K562 (cell line): ENCODE data around the gene B3GALT4. TPM values are rescaled to one million over a fixed set of nuclear protein-coding genes. Genes with fewer than 3 reads are reported as not detected.

Source experiments
- BHLHE40 ChIP-seq: IDR thresholded peaks from 2 replicates; pipeline ENCODE4 v1.6.1; 2011; ENCODE audit warnings: low read length, improper control_type of control experiment
- CSDE1 ChIP-seq, 2 experiments: fragments of 450-650 bp; IDR thresholded peaks; 2 replicates each; pipeline ENCODE4 v1.6.1; 2016; ENCODE audit warnings: mild to moderate bottlenecking in 1 of 2
- DIDO1 ChIP-seq: fragments of 450-650 bp; IDR thresholded peaks from 2 replicates; pipeline ENCODE4 v1.6.1; 2016; ENCODE audit warnings: low read depth, missing biosample characterization, missing genetic modification characterization
- E2F8 ChIP-seq: fragments of 450-650 bp; IDR thresholded peaks from 2 replicates; pipeline ENCODE4 v1.7.1; 2018; ENCODE audit warnings: mild to moderate bottlenecking, low read depth; ENCODE audit not compliant: partially characterized antibody
- FOXK2 ChIP-seq, 2 experiments: fragments of 450-650 bp; IDR thresholded peaks in 1 of 2; conservative IDR thresholded peaks in 1 of 2; 2 replicates each; pipeline ENCODE4 v1.6.1; 2016; ENCODE audit warnings: low read depth in 2 of 2, mild to moderate bottlenecking in 1 of 2
- FOXO4 ChIP-seq: fragments of 450-650 bp; formaldehyde crosslinking; IDR thresholded peaks from 2 replicates; pipeline ENCODE4 v1.4.0; 2020; ENCODE audit warnings: mild to moderate bottlenecking, moderate library complexity
- HSF4 ChIP-seq: fragments of 250-450 bp; sonication (Bioruptor Pico); IDR thresholded peaks from 2 replicates; pipeline ENCODE4 v2.1.2; 2022; ENCODE audit warnings: mild to moderate bottlenecking, moderate library complexity, borderline replicate concordance
- IRF2 ChIP-seq: sonication (generic); formaldehyde crosslinking; IDR thresholded peaks from 2 replicates; pipeline ENCODE4 v1.8.1; 2022; ENCODE audit warnings: mild to moderate bottlenecking, missing genetic modification reagents
- MIER1 ChIP-seq: fragments of 450-650 bp; IDR thresholded peaks from 2 replicates; pipeline ENCODE4 v1.6.1; 2016; ENCODE audit warnings: antibody characterized with exemption, mild to moderate bottlenecking, low read depth
- NCOA2 ChIP-seq, 2 experiments: fragments of 450-650 bp; IDR thresholded peaks; 2 replicates each; pipeline ENCODE4 v1.6.1; 2018; ENCODE audit warnings: mild to moderate bottlenecking in 2 of 2, moderate library complexity in 1 of 2; ENCODE audit not compliant: partially characterized antibody in 2 of 2
- NFE2 ChIP-seq: IDR thresholded peaks from 2 replicates; pipeline ENCODE4 v1.6.1; 2014; ENCODE audit warnings: antibody characterized with exemption, low read depth
- NFRKB ChIP-seq: fragments of 450-650 bp; IDR thresholded peaks from 2 replicates; pipeline ENCODE4 v1.6.1; 2016; ENCODE audit warnings: low read depth
- PHF20 ChIP-seq: fragments of 450-650 bp; IDR thresholded peaks from 2 replicates; pipeline ENCODE4 v1.6.1; 2018; ENCODE audit not compliant: partially characterized antibody
- POLR2AphosphoS5 ChIP-seq: IDR thresholded peaks from 2 replicates; pipeline ENCODE4 v1.6.1; 2011; ENCODE audit warnings: mild to moderate bottlenecking, low read depth, low read length, moderate library complexity; ENCODE audit not compliant: control insufficient read depth, insufficient read depth
- POLR2G ChIP-seq: fragments of 200-400 bp; formaldehyde crosslinking; IDR thresholded peaks from 2 replicates; pipeline ENCODE4 v1.6.1; 2017; ENCODE audit warnings: low read depth, mild to moderate bottlenecking, antibody characterized with exemption, low read length, moderate library complexity
- RBM22 ChIP-seq: fragments of 200-400 bp; formaldehyde crosslinking; IDR thresholded peaks from 2 replicates; pipeline ENCODE4 v1.6.1; 2018; ENCODE audit warnings: low read length, low read depth; ENCODE audit not compliant: poor library complexity, severe bottlenecking
- SUPT5H ChIP-seq: fragments of 450-650 bp; IDR thresholded peaks from 2 replicates; pipeline ENCODE4 v1.6.1; 2016
- TBP ChIP-seq: optimal IDR thresholded peaks from 2 replicates; pipeline ENCODE3; 2011; ENCODE audit warnings: low read depth, low read length, improper control_type of control experiment
- WHSC1 ChIP-seq: IDR thresholded peaks from one replicate; pipeline ENCODE4 v1.6.1; 2012; ENCODE audit warnings: low read length, control low read depth, inconsistent platforms
- XRCC5 ChIP-seq: fragments of 200-400 bp; formaldehyde crosslinking; IDR thresholded peaks from 2 replicates; pipeline ENCODE4 v1.6.1; 2017; ENCODE audit warnings: low read depth, mild to moderate bottlenecking, low read length
- ZNF239 ChIP-seq: fragments of 250-450 bp; sonication (Bioruptor Pico); IDR thresholded peaks from 2 replicates; pipeline ENCODE4 v1.4.0; 2020; ENCODE audit warnings: mild to moderate bottlenecking
- ZNF24 ChIP-seq: fragments of 450-650 bp; IDR thresholded peaks from 2 replicates; pipeline ENCODE4 v1.6.1; 2016
- ZNF507 ChIP-seq: conservative IDR thresholded peaks from 2 replicates; pipeline ENCODE4 v1.6.1; 2017; ENCODE audit warnings: missing genetic modification characterization, missing compliant biosample characterization
- ZNF586 ChIP-seq: fragments of 450-650 bp; formaldehyde crosslinking; conservative IDR thresholded peaks from 2 replicates; pipeline ENCODE4 v1.4.0; 2020; ENCODE audit warnings: mild to moderate bottlenecking, moderate library complexity
- ZNF589 ChIP-seq: fragments of 200-800 bp; sonication (Bioruptor generic); IDR thresholded peaks from 2 replicates; pipeline ENCODE4 v1.6.1; 2016; ENCODE audit warnings: low read depth, missing genetic modification characterization, missing compliant biosample characterization
- ZNF76 ChIP-seq: fragments of 250-450 bp; sonication (Bioruptor Pico); IDR thresholded peaks from 2 replicates; pipeline ENCODE4 v1.4.0; 2020; ENCODE audit warnings: mild to moderate bottlenecking, moderate library complexity, borderline replicate concordance
- ZNF785 ChIP-seq: fragments of 250-450 bp; sonication (Bioruptor Pico); IDR thresholded peaks from 2 replicates; pipeline ENCODE4 v1.4.0; 2020; ENCODE audit warnings: mild to moderate bottlenecking
- polyA plus RNA-seq, 8 experiments: library from polyadenylated mRNA; depleted of rRNA in 4 of 8; stranded (reverse) in 5 of 8; unstranded in 3 of 8; fragments of >200 nt; fragmentation: Nextera tagmentation in 2 of 8; fragmentation: Illumina TruSeq in 1 of 8; extraction: Ambion mirVana in 2 of 8; extraction: Trizol in 1 of 8; gene quantifications; 2 replicates each; pipeline versions ENCODE4 v1.2.1 to v1.2.3, GENCODE V29; 2011 to 2014; ENCODE audit warnings: inconsistent platforms in 1 of 8, missing spikeins in 1 of 8
- total RNA-seq, 7 experiments: library from RNA; depleted of rRNA in 6 of 7; stranded (reverse); fragments of >200 nt in 6 of 7; fragmentation: Illumina TruSeq in 2 of 7; extraction: Trizol in 2 of 7; gene quantifications; 2 replicates each; pipeline versions ENCODE4 v1.2.1 to v1.2.3, GENCODE V29; 2011 to 2021; ENCODE audit warnings: low replicate concordance in 1 of 7

B3GALT4 gene
- total and polyA plus RNA-seq, 9 of the 15 experiments (the other 6 are each of a cell fraction or from before 2014, with no cell fraction given) = 0.11 to 1.3 (median 0.53) TPM; not detected in 1

DNA sequence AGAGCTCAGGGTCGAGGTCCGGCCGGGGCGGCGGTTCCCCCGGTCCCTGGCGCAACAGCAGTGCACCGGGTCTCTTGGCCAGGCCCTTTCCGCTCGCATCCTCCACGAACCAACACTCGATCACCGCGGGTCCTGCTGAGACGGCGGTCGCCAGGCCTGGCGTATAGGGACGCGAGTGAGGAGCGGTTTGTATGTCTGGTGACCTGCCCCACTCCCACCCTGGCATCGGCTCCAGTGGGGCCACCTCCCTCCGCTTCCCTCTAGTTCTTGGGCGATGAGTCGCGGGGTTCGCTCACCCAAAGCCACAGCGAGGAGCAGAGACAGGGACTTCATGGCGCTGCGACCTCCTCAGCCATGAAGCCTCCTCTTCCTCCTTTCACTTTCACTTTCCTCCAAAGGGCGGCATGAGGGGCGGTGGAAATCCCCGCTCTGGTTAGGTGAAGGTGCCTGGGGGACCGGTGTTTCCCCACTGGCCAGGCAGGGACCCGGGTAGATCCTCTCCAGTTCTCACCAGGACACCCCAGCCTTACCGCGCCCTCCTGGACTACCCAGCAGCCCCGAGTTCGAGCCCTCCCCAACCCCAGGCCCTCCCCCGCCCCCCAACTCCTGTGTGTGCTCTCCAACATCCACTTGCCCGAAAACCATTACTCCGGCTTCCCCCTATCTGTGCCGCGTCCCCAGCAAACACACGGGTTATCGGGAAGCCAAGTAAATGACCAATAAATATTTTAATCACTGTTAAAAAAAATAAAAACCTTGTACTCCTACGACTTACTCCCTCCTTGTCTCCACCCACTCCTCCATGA, 37.0 kb downstream of the B3GALT4 start, which contains the start of gene TAPBP (continued):
- no peak for TF ChIP-seq DIDO1 (tag)
- TF ChIP-seq ZNF589 (CRISPR knock-in tag) = no peak
- TF ChIP-seq E2F8 = no peak
- peak; percentile 87 for TF ChIP-seq POLR2G
- TF ChIP-seq ZNF239 (CRISPR knock-in tag) = no peak
- TF ChIP-seq TBP = peak; percentile 25
- no peak for TF ChIP-seq BHLHE40
- peak; percentile 69; the same call in 1 of the 2 replicates for TF ChIP-seq NFRKB
- TF ChIP-seq XRCC5 = no peak
- no peak for TF ChIP-seq NCOA2 (IDR thresholded peaks at IDR 0.05; ENCODE audit: partially characterized antibody in 2 of 2)
- TF ChIP-seq ZNF785 (CRISPR knock-in tag) = no peak
- no peak for TF ChIP-seq FOXO4
- no peak for TF ChIP-seq HSF4 (CRISPR knock-in tag)
- peak; percentile 37 for TF ChIP-seq PHF20
- no peak for TF ChIP-seq WHSC1
- TF ChIP-seq ZNF76 (CRISPR knock-in tag) = no peak
- no peak for TF ChIP-seq ZNF24
- no peak for TF ChIP-seq CSDE1 (IDR thresholded peaks at IDR 0.05)
- TF ChIP-seq RBM22 = no peak
- TF ChIP-seq FOXK2 (conservative IDR thresholded peaks at IDR 0.05 in 1 of 2, IDR thresholded peaks at IDR 0.05 in 1 of 2; ENCODE audit: low read depth in 2 of 2) = no peak; a peak in 1 of 4 replicates
- 0 out of 2 replicates have a peak, but pooled peaks have one; percentile 46 for TF ChIP-seq ZNF586 (CRISPR knock-in tag)
- peak; percentile 99 for TF ChIP-seq IRF2 (CRISPR knock-in tag)
- no peak for TF ChIP-seq POLR2AphosphoS5
- peak; percentile 68; the same call in 1 of the 2 replicates for TF ChIP-seq SUPT5H
- no peak for TF ChIP-seq ZNF507 (tag)
- no peak for TF ChIP-seq MIER1
- TF ChIP-seq NFE2 = no peak
